ENCODE measurements around the gene NRAP. TPM values are rescaled to one million over a fixed set of nuclear protein-coding genes. Genes with fewer than 3 reads are reported as not detected.

NRAP gene
- total RNA-seq, 1 experiment from 2014 or later, result not detected

GRCh38 chr10:113683300-113683699 is 19.5 kb upstream of the NRAP start:
- no peak for DNase-seq
- no peaks in the 10 kb centered on the region; the same call in 1 of the 2 replicates for H3K79me2 ChIP-seq (ENCODE audit: insufficient read depth, low read length)
- no peak overlapping the region for H2BK5ac ChIP-seq (ENCODE audit: insufficient read length, low read length)
- WGBS (ENCODE audit: extremely low coverage, insufficient read length, low lambda C conversion rate), result no CpG with 5 or more reads among the region's 2 CpGs
- Mint-ChIP-seq H3K4me3 (no peak overlapping the region), H3K36me3 (ENCODE audit: insufficient read depth in 1 of 3, low read depth in 3 of 3) (peaks cover 2 to 19% (median 18%) of the 10 kb centered on the region in 3 experiments; a peak in 4 of 7 replicates), H3K27me3 (ENCODE audit: low read depth) (peaks cover 18% of the 10 kb centered on the region), H3K4me1 (peaks cover 9 to 10% of the 10 kb centered on the region in 2 experiments), H3K9me3 (peaks cover 7 to 21% of the 10 kb centered on the region in 2 experiments), H3K27ac (no peak overlapping the region)
- no peak overlapping the region for H3K4ac ChIP-seq (ENCODE audit: low read depth, low read length)
- H3K4me1 ChIP-seq (ENCODE audit: insufficient read depth, low read length), result 0 out of 2 replicates have a peak, but pooled peaks cover 5% of the 10 kb centered on the region
- no peak overlapping the region for H3T11ph ChIP-seq (ENCODE audit: low read length)
- no peak overlapping the region for H2BK120ac ChIP-seq (ENCODE audit: low read depth, low read length, poor library complexity, severe bottlenecking)
- no peak overlapping the region for H3K18ac ChIP-seq (ENCODE audit: insufficient read length, low read depth, low read length)
- H2BK20ac ChIP-seq (ENCODE audit: low read depth, low read length, poor library complexity, severe bottlenecking), result no peak overlapping the region
- H4K20me1 ChIP-seq (ENCODE audit: control insufficient read depth, insufficient read depth, insufficient read length), result no peaks in the 10 kb centered on the region
- no peak overlapping the region for H3K56ac ChIP-seq (ENCODE audit: insufficient read length, low read depth, low read length)
- no peak overlapping the region for H4K91ac ChIP-seq (ENCODE audit: insufficient read length, low read depth, low read length)
- H2AK5ac ChIP-seq (ENCODE audit: insufficient read length, low read length), result no peak overlapping the region
- no peaks in the 10 kb centered on the region for H3K9me3 ChIP-seq (ENCODE audit: control insufficient read depth, low read depth, low read length)
- H2BK12ac ChIP-seq (ENCODE audit: insufficient read length, low read depth, low read length), result no peak overlapping the region
- no peak overlapping the region for H3K4me2 ChIP-seq (ENCODE audit: insufficient read depth, insufficient read length, low read length)
- H2AFZ ChIP-seq (ENCODE audit: low read length), result no peak overlapping the region
- no peak overlapping the region for H3K9ac ChIP-seq (ENCODE audit: extremely low read depth, insufficient read length, low read length)
- no peak overlapping the region for H3K23ac ChIP-seq (ENCODE audit: insufficient read length, low read depth, low read length)
- H4K8ac ChIP-seq (replicated peaks; ENCODE audit: insufficient read length, low read depth, low read length), result no peak overlapping the region
- H3K27ac ChIP-seq (ENCODE audit: insufficient read length, low read depth, low read length), result no peak overlapping the region
- H3K79me1 ChIP-seq (ENCODE audit: insufficient read depth, low read depth, low read length, poor library complexity, severe bottlenecking), result no peaks in the 10 kb centered on the region
- TF ChIP-seq CTCF (conservative IDR thresholded peaks at IDR 0.05), result no peak
- H3K23me2 ChIP-seq (ENCODE audit: insufficient read length, low read depth, low read length, poor library complexity, severe bottlenecking), result peaks cover 8% of the 10 kb centered on the region
- H2BK15ac ChIP-seq (ENCODE audit: low read depth, low read length), result no peak overlapping the region
- H3K14ac ChIP-seq (ENCODE audit: insufficient read depth, low read length), result no peak overlapping the region
- no peak overlapping the region for H4K5ac ChIP-seq (ENCODE audit: insufficient read length, low read depth, low read length)
- no peaks in the 10 kb centered on the region; the same call in 1 of the 2 replicates for H3K27me3 ChIP-seq (ENCODE audit: insufficient read depth, low read length)

Data from H9 (cell line).